ENCODE measurements around the gene GALNT13.

Gene GALNT13

GRCh38 chr2:154497019-154497418 is 625.3 kb downstream of the GALNT13 start:
- DNase-seq, result no peak

Data from NCI-H2081 treated with DMSO at 0.1 percent for 48 hours (cell line).